H7 (cell line): Measurements from ENCODE around the gene SHROOM4. TPM values are rescaled to one million over a fixed set of nuclear protein-coding genes. Genes with fewer than 3 reads are reported as not detected.

Source experiments
- DNase-seq: peaks from one replicate; pipeline ENCODE4 v3.0.0; 2012
- H3K27me3 ChIP-seq: 2 replicates; pipeline ENCODE4 v1.6.0; 2011; ENCODE audit warnings: mild to moderate bottlenecking, low read length; ENCODE audit not compliant: control insufficient read depth, insufficient read depth
- H3K36me3 ChIP-seq: replicated peaks from 2 replicates; pipeline ENCODE4 v1.5.1; 2011; ENCODE audit warnings: low read length; ENCODE audit not compliant: control insufficient read depth, insufficient read depth
- H3K4me3 ChIP-seq: 2 replicates; pipeline ENCODE4 v1.5.1; 2011; ENCODE audit warnings: low read depth, mild to moderate bottlenecking, control low read depth, low read length, moderate library complexity; ENCODE audit not compliant: insufficient read depth
- total RNA-seq: library from RNA; depleted of rRNA; stranded (reverse); fragments of >200 nt; shearing (Covaris generic); gene quantifications from 2 replicates; pipeline ENCODE4 v1.2.3, GENCODE V29; 2014; rRNA removed

Gene SHROOM4, protein sequence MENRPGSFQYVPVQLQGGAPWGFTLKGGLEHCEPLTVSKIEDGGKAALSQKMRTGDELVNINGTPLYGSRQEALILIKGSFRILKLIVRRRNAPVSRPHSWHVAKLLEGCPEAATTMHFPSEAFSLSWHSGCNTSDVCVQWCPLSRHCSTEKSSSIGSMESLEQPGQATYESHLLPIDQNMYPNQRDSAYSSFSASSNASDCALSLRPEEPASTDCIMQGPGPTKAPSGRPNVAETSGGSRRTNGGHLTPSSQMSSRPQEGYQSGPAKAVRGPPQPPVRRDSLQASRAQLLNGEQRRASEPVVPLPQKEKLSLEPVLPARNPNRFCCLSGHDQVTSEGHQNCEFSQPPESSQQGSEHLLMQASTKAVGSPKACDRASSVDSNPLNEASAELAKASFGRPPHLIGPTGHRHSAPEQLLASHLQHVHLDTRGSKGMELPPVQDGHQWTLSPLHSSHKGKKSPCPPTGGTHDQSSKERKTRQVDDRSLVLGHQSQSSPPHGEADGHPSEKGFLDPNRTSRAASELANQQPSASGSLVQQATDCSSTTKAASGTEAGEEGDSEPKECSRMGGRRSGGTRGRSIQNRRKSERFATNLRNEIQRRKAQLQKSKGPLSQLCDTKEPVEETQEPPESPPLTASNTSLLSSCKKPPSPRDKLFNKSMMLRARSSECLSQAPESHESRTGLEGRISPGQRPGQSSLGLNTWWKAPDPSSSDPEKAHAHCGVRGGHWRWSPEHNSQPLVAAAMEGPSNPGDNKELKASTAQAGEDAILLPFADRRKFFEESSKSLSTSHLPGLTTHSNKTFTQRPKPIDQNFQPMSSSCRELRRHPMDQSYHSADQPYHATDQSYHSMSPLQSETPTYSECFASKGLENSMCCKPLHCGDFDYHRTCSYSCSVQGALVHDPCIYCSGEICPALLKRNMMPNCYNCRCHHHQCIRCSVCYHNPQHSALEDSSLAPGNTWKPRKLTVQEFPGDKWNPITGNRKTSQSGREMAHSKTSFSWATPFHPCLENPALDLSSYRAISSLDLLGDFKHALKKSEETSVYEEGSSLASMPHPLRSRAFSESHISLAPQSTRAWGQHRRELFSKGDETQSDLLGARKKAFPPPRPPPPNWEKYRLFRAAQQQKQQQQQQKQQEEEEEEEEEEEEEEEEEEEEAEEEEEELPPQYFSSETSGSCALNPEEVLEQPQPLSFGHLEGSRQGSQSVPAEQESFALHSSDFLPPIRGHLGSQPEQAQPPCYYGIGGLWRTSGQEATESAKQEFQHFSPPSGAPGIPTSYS (N-terminal part only)
- 9.7 and 10.2 TPM in 2 replicates for total RNA-seq

DNA sequence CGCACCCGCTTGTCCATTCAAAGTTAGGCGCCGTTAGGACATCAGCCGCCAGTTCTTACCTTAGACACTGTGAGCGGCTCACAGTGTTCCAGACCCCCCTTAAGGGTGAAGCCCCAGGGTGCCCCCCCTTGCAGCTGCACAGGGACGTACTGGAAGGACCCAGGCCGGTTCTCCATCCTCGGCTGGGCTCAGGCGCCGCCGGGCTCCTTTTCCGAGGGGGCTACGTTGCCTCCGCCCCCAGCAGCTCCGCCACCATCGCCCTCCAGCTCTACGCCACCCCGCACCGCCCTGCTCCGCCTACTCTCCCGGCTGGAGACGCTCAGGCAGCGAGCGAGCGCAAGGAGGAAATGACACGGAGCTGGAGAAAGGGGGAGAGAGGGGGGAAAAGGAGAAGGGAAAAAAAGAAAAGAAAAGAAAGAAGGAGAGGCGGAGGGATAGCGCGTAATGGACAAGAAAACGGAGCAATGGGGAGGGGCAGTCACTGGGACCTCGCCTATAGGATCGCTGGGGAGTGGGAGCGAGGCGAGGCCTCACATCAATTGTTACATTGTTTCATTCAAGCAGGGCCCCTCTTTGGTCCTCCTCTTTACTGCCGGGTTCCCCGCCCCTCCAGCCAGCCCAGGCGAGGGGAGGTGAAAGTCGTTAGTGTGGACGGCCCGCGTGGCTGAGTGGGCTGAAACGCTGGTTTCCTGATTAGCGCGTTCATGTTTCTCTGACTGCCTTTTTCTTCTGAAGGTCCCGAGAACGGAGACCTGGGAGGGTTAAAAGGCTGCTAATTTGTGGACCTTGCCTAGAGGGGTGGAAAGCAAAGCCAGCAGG, at the start of gene SHROOM4:
TSS of gene SHROOM4 (minus strand) at position 352 of the 819 bp plus-strand sequence. CDS start at position 176, 176 bp downstream.
- Histone ChIP-seq H3K4me3 (peak within 1 kb of the TSS; percentile 75), H3K36me3 (no peaks in the 10 kb centered on the region)
- peak; percentile 79 for DNase-seq

DNA sequence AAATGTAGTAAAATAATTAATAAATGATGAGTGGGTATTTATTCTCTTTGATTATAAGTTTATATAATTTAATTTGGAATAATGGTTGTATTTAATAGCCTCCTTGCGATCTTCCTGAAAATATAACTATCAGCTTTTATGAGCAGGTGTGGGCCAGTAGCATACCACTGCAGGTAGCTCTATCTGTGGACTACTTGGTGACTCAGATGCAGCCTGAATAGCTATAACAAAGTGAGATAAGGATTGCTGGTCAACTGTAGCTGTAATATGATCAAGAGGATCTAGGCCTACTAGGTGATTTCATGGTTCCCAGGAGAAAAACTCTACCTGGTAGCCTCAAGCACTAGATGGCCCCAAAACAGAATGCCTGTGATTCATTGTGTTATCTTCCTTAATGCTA, 49.5 kb upstream of the SHROOM4 start:
- no peak for DNase-seq
- no peaks in the 10 kb centered on the region for H3K36me3 ChIP-seq
- no peaks in the 10 kb centered on the region for H3K27me3 ChIP-seq

More for the DNA sequence above, at the start of gene SHROOM4:
- no peaks in the 10 kb centered on the region for H3K27me3 ChIP-seq

DNA sequence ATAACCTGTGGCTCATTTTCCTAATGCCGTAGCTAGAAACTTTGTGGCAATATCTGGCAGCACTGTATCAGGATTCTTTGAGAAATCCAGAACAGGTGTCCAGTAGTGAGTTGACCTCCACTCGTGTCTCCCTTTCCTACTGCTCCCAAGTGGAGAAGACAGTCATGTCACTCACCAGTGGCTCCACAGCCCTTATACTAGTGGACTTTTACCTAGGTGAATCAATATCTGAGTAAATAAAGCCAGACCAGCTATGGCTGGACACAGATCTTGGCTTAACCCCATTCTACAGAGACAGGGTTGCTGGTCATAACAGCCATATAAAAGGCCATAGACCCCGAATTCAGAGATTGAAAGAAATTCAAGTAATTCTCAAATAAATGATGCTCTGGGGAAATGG, 46.5 kb upstream of the SHROOM4 start:
- Histone ChIP-seq H3K36me3 (no peaks in the 10 kb centered on the region), H3K4me3 (no peak overlapping the region), H3K27me3 (no peaks in the 10 kb centered on the region)
- DNase-seq: no peak

More for the DNA sequence above, 49.5 kb upstream of the SHROOM4 start:
- no peak overlapping the region for H3K4me3 ChIP-seq

DNA sequence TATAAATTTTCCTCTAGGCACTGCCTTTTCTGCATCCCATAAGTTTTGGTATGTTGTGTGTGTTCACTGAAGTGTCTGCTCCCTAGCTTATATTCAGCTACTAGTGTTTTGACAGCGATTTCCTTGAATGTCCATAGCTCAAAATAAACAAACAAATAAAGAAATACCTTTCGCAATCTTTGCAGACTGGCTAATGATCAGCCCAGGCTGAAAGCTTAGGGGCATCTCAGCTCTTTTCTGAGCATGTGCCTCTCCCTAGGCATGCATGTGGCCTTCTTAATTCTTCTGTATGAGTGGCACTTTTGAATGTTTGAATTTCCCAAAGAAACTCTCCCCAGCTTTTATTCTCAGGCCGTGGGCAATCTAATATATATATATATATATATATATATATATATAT, 44.6 kb upstream of the SHROOM4 start:
- no peaks in the 10 kb centered on the region for H3K36me3 ChIP-seq
- H3K4me3 ChIP-seq: no peak overlapping the region
- DNase-seq: no peak
- H3K27me3 ChIP-seq: no peaks in the 10 kb centered on the region

DNA sequence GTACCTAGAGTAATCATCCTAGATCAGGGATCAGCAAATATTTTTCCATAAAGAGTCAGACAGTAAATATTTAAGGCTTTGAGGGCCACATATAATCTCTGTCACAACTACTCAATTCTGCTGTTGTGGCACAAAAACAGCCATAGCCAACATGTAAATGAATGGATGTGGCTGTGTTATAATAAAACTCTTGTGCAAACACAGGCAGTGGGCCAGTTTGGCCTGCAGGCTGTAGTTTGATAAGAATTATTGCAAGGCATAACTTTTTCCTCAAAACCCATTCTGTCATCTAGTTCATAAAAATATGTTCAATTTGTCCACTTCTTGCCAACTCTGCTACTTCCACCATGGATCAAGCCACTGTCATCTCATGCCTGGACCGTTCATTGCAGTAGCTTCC, 39.4 kb upstream of the SHROOM4 start:
- H3K27me3 ChIP-seq: no peaks in the 10 kb centered on the region
- no peak for DNase-seq
- no peak overlapping the region for H3K4me3 ChIP-seq
- H3K36me3 ChIP-seq: no peaks in the 10 kb centered on the region

DNA sequence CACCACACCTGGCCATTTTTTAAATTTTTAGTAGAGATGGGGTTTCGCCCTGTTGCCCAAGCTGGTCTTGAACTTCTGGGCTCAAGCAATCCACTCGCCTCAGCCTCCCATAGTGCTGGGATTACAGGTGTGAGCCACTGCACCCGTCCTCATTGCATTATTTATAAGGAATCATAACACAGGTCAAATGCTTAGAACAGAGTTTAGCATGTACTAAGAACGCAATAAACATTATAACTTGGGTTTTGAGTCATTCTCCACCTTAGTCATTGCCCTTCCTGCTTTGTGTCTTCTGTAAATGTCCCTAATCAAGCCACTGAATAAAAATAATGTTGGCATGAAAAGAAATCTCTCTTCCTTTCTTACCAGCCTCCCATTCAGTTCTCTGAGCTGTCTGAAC, 38.5 kb upstream of the SHROOM4 start:
- DNase-seq: no peak

DNA sequence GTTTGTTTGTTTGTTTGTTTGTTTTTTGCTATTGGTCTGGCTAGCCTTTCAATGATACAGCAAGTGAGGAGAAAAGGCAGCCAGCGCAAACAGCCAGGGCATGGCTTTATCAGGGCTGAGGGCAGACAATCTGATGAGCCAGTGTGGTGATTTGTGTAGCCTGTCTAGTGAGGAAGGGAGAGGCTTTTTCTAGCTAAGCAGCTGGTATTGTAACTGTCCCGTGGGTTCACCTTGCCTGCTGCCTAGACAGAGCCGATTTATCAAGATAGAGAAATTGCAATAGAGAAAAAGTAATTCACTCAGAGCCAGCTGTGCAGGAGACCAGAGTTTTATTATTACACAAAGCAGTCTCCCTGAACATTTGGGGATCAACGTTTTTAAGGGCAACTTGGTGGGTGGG, 28.2 kb upstream of the SHROOM4 start:
- Histone ChIP-seq H3K36me3 (no peaks in the 10 kb centered on the region), H3K4me3 (no peak overlapping the region), H3K27me3 (no peaks in the 10 kb centered on the region)
- no peak for DNase-seq

More for the DNA sequence above, 38.5 kb upstream of the SHROOM4 start:
- no peaks in the 10 kb centered on the region for H3K36me3 ChIP-seq
- H3K4me3 ChIP-seq: no peak overlapping the region
- no peaks in the 10 kb centered on the region for H3K27me3 ChIP-seq

DNA sequence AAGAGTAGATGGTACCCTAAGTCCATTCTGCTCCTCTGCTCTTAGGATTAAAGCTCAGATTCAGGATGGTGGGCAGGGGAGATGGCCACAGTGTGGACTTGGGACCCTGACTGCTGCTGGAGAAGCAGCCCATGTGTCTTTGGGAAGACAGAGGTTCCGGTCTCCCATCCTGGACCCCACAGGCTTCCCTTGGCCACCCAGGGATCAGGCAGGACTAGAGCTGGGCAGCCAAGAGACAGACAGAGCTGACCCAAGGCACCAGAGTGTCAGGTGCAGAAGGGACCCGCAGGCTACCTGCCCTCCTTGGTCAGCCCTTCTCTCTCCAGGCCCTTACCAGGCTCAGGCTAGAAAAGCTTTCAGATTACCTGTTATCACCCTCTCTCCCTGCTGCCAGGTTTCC, 25.7 kb upstream of the SHROOM4 start:
- Histone ChIP-seq H3K36me3 (no peaks in the 10 kb centered on the region), H3K27me3 (no peaks in the 10 kb centered on the region), H3K4me3 (no peak overlapping the region)
- no peak for DNase-seq

DNA sequence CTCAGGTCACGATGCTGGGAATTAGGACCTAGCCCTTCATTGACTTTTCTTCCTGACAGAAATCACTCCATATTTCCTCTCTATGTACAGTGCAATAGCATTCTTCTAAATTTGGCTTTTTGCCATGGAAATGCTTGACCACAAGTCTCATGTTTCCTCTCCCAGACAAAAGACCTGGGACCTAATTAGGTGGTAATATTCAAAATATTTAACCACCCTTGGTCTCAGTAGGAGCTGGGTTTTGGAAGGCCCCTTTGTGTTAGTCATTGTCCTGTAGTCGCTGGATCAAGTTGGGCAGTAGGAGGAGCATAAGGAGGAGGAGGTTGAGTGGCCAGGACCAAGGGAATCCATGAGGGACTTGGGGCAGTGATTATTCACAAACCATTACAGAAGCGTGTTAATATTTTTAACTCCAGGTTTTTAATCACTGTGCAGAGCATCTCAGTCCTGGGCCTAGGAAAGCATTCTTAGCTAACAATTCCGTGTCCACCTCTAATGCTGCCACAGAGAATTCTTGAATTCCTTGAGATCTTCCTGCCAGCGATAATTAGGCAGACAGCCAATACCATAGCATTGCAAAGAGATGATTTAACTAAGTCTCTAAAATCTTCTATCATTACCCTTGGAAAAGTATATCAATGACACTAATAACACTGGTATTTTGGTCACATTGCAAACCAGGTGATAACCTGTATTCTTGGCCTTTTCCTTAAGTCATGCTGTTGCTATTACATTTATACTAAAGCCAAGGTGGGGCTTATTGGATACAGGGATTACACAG, 25.0 kb upstream of the SHROOM4 start:
- DNase-seq: no peak
- H3K27me3 ChIP-seq: no peaks in the 10 kb centered on the region
- H3K4me3 ChIP-seq: no peak overlapping the region
- H3K36me3 ChIP-seq: no peaks in the 10 kb centered on the region

DNA sequence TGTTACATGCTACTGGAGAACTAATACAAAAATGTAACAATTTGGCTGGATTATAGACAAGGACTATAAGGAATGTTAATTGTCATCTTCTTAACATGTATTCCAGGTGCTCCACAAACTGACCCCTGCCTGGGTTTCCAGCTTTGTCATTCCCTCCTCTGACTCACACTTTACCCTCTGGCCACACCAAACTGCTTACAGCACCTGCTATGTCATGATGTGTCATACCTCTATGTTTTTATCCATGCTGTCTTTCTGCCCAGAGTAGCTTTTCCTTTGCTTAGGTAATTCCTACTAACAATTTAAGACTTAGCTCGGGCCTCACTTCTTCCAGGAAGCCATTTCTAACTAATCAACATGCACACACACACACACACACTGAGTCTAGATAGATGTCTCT, 14.0 kb upstream of the SHROOM4 start:
- no peaks in the 10 kb centered on the region for H3K27me3 ChIP-seq
- H3K36me3 ChIP-seq: no peaks in the 10 kb centered on the region
- DNase-seq: no peak
- no peak overlapping the region for H3K4me3 ChIP-seq

DNA sequence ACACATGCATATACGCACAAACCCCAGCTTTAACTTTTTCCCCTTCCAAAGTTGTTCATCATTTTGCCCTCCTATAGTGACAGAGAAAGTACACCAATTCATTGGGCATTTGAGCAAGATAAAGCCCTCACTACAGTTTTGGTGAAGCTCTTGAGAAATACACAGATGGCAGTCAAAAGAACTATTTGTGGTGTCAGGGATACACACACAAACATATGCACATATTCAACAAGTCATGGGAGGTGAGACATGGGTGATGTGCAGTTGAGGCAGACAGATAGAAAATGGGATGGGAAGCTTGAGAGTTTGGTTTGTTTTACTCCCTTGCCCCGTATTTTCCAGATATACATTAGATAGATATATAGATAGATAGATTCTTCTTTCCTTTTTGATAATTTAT, 11.8 kb upstream of the SHROOM4 start:
- Histone ChIP-seq H3K36me3 (no peaks in the 10 kb centered on the region), H3K4me3 (no peak overlapping the region), H3K27me3 (no peaks in the 10 kb centered on the region)
- no peak for DNase-seq

DNA sequence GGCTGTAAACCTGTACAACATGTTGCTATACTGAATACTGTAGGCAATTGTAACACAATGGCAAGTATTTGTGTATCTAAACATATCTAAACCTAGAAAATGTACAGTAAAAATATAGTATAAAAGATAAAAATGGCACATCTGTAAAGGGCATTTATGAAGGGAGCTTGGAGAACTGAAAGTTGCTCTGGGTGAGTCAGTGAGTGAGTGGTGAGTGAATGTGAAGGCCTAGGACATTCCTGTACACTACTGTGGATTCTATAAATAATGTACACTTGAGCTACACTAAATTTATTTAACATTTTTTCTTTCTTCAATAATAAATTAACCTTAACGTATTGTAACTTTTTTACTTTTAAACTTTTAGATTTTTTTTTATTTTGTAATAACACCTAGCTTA, 5.0 kb upstream of the SHROOM4 start:
- DNase-seq: no peak
- Histone ChIP-seq H3K27me3 (no peaks in the 10 kb centered on the region), H3K4me3 (no peak overlapping the region), H3K36me3 (no peaks in the 10 kb centered on the region)

DNA sequence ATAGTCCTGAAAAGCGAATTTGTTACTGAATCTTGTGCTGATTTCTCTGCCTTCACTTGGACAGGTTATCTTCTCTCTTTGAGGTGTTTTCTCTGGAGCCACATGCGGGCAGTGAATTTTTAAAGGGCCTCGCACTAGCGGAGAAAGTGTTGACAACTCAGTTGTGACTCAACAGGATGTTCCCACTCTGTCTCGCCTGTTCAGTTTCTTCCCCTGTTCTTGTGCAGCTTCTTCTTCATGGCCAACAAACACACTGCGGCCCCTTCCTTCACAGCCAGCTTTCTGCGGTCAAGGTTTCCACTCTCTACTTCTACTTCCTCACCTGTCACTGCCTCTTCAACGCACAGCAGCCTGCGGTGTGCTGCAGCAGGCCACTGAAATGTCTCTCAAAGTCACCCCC, 1.1 kb upstream of the SHROOM4 start:
- Histone ChIP-seq H3K4me3 (no peak overlapping the region), H3K36me3 (no peaks in the 10 kb centered on the region), H3K27me3 (no peaks in the 10 kb centered on the region)
- DNase-seq: no peak
